ENCODE measurements around the gene TRAK1.

The TRAK1 gene

DNA sequence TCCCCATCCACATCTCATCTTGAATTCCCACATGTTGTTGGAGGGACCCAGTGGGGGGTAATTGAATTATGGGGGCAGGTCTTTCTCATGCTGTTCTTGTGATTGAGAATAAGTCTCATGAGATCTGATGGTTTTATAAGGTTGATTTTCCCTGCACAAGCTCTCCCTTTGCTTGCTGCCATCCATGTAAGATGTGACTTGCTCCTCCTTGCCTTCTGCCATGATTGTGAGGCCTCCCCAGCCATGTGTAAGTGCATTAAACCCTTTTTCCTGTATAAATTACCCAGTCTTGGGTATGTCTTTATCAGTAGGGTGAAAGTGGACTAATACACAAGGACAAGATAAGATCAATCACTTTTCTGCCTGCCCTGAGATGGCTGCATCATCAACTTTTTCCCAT, 180.6 kb downstream of the TRAK1 start:
- Histone ChIP-seq H3K36me3 (ENCODE audit: control insufficient read depth, insufficient read depth, low read length) (no peaks in the 10 kb centered on the region), H3K9ac (ENCODE audit: low read length) (no peak overlapping the region), H3K27ac (ENCODE audit: low read depth, low read length) (no peak overlapping the region), H3K27me3 (ENCODE audit: control insufficient read depth, insufficient read depth, low read length) (no peaks in the 10 kb centered on the region), H3K4me3 (ENCODE audit: low read length) (no peak overlapping the region), H3K4me1 (ENCODE audit: control insufficient read depth, insufficient read depth, low read length) (no peaks in the 10 kb centered on the region)

DNA sequence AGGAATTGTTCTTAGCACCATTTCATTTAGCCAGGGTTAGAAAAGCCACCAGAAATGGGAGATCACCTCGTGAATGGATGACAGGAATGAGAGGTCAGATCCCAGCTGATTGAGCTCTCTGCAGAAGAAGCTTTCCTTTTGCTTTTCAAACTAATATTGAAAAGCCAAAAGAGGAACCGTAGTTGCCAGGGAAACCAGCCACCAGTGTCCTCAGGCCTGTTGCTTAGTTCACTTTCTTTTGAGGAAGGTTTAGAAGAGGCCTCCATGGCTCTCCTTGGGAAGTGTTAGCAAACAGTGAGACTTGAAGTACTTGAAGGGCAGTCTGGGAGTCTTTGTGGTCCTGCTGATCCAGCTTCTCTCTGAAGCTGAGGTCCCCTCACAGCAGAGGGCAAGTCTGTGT, 182.2 kb downstream of the TRAK1 start:
- no peaks in the 10 kb centered on the region for H3K27me3 ChIP-seq (ENCODE audit: control insufficient read depth, insufficient read depth, low read length)
- H3K36me3 ChIP-seq (ENCODE audit: control insufficient read depth, insufficient read depth, low read length), result no peaks in the 10 kb centered on the region
- H3K27ac ChIP-seq (ENCODE audit: low read depth, low read length), result no peak overlapping the region
- no peak overlapping the region for H3K9ac ChIP-seq (ENCODE audit: low read length)
- H3K4me3 ChIP-seq (ENCODE audit: low read length), result no peak overlapping the region
- H3K4me1 ChIP-seq (ENCODE audit: control insufficient read depth, insufficient read depth, low read length), result peaks cover 8% of the 10 kb centered on the region

GRCh38 chr3:42274266-42274665, 183.1 kb downstream of the TRAK1 start:
- Histone ChIP-seq H3K27ac (ENCODE audit: low read depth, low read length) (no peak overlapping the region), H3K4me3 (ENCODE audit: low read length) (no peak overlapping the region), H3K27me3 (ENCODE audit: control insufficient read depth, insufficient read depth, low read length) (no peaks in the 10 kb centered on the region), H3K4me1 (ENCODE audit: control insufficient read depth, insufficient read depth, low read length) (peaks cover 8% of the 10 kb centered on the region), H3K9ac (ENCODE audit: low read length) (no peak overlapping the region), H3K36me3 (ENCODE audit: control insufficient read depth, insufficient read depth, low read length) (no peaks in the 10 kb centered on the region)

GRCh38 chr3:42275217-42275616, 184.1 kb downstream of the TRAK1 start:
- Histone ChIP-seq H3K9ac (ENCODE audit: low read length) (no peak overlapping the region), H3K4me1 (ENCODE audit: control insufficient read depth, insufficient read depth, low read length) (peaks cover 8% of the 10 kb centered on the region), H3K36me3 (ENCODE audit: control insufficient read depth, insufficient read depth, low read length) (no peaks in the 10 kb centered on the region), H3K27ac (ENCODE audit: low read depth, low read length) (no peak overlapping the region), H3K4me3 (ENCODE audit: low read length) (no peak overlapping the region), H3K27me3 (ENCODE audit: control insufficient read depth, insufficient read depth, low read length) (no peaks in the 10 kb centered on the region)

Data from rectal smooth muscle tissue (tissue), 1 donor.